Measurements from ENCODE around the gene ZNF213.
"Not testable (repeated sequence)": the region's sequence is repeated elsewhere in the genome, so short reads cannot be mapped to it uniquely, and the experiment has no call there.

The ZNF213 gene

DNA sequence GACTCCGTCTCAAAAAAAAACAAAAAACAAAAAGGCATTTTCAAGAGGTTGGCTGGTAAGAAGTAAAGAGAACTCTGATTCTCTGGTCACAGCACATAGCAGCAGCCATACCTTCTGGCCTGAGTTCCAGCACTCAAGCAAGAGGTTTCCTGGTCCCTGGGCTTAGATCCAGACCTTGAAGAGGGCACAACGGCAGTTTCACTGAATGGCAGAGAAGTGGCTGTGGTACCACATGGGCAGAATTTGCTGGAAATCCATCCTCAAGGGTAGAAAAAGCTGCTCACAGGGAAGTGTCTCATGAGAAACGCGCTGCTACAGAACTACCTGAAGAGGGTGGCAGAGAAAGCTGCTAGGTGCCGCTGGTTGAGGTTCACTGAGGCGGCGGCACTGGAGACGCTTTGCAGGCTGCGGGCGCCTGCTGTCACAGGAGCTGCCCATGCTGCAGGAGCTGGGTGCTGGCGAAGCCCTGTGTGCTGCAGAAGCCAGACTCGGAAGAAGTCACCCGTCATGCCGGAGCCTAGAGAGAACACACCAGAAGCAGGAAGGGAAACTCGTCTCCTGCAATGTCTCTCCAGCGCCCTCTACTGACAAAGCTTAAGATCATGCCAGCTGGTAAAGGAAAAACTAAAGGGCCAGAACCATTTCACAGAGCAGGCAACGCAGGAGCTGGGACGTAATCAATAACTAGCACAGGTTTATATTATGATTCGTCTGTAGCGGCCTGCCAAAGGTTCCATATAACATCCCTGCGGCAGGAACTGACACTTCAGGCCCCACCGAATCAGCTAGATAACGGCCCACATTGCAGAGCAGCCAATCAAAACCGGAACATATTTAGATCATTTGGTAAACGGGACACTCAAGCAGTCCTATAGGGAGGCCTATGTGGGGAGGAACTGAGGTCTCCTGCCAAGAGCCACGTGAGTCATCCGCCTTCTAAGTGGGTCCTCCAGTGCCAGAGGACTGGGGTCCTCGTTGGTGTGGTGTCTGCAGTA is 5.4 kb upstream of the ZNF213 start:
- peak; percentile 57 for DNase-seq (ENCODE audit: low read depth)

GRCh38 chr16:3131755-3132377 is 3.0 kb upstream of the ZNF213 start:
- DNase-seq (ENCODE audit: low read depth): peak; percentile 45

DNA sequence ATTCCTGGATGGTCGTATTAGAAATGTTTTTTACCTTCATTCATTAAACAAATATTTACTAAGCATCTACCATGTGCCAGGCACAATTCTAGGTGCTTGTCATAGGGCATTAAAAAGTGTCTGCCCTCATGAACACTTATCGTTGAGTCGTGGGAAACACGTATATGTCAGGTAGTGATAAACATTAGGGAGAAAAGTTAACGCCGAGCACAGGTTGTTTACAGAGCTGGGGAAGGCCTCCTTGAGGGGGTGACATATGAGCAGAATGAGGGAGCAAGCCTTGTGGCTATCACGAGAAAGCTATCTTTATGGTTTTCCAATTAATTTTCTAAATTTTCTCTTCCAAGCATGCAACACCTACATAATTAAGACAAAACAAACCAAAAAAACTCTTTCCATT is 985 bp upstream of the ZNF213 start:
- DNase-seq (ENCODE audit: low read depth): no peak

- no peak for DNase-seq (ENCODE audit: low read depth)
These were observed 392 bp downstream of the ZNF213 start for GRCh38 chr16:3135126-3135715.

- DNase-seq (ENCODE audit: low read depth): no peak
These were observed 2.4 kb downstream of the ZNF213 start for GRCh38 chr16:3137267-3137666.

DNA sequence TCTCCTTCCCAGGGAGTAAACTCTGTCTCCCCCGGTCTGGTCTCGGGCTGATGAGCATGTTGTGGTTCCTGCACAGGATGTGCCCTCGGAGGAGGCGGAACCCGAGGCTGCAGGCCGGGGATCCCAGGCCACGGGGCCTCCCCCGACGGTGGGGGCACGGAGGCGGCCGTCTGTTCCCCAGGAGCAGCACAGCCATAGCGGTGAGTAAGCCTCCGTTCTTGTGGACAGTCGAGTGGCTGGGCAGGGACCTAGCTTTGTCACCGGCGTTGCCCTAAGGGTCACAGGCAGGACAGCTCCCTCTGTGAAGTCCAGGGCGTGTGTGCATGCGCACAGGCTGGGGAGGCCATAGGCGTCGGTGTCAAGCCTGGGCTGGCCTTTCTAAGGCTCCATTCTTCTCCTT is 3.5 kb downstream of the ZNF213 start:
- no peak for DNase-seq (ENCODE audit: low read depth)

GRCh38 chr16:3138823-3139426 is 4.1 kb downstream of the ZNF213 start:
- DNase-seq (ENCODE audit: low read depth): no peak

GRCh38 chr16:3139561-3139960 is 4.7 kb downstream of the ZNF213 start:
- DNase-seq (ENCODE audit: low read depth): not testable (repeated sequence)

DNA sequence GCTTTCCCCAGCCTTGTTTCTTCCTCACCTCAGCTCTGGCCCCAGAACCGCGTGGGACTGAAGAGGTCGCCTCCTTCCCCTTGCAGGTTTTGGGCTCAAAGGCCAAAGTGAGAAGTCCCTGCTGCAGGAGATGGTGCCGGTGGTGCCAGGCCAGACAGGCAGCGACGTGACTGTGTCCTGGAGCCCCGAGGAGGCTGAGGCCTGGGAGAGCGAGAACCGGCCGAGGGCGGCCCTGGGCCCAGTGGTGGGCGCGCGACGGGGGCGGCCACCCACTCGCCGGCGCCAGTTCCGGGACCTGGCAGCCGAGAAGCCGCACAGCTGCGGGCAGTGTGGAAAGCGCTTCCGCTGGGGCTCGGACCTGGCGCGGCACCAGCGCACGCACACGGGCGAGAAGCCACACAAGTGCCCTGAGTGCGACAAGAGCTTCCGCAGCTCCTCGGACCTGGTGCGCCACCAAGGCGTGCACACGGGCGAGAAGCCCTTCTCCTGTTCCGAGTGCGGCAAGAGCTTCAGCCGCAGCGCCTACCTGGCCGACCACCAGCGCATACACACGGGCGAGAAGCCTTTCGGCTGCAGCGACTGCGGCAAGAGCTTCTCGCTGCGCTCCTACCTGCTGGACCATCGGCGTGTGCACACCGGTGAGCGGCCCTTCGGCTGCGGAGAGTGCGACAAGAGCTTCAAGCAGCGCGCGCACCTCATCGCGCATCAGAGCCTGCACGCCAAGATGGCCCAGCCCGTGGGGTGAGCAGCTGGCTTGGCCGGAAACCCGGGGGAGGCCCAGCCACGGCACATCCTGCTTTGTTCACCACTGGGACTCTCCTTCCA is 6.0 kb downstream of the ZNF213 start:
- DNase-seq (ENCODE audit: low read depth): no peak

DNA sequence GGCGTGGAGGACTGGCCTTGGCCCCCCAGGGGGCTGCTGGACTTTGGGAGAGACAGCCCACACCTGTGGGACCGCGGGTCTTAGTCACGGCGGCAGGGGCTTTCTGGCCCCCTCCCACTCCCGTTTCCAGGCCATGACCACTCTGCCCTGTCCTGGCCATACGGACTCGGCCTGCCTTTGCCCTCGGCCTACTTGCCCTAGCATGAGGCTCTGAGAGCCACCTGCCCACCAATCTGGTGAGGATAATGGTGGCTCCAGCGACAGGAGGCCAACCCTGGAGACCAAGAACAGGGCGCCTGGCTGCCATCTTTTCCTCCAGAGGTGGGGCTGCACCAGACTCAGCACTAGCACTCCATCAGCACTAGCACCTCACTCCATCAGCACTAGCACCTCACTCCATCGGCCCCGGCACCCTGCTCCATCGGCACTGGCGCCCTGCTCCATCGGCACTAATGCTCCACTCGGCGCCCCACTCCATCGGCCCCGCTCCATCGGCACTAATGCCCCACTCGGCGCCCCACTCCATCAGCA is 7.0 kb downstream of the ZNF213 start:
- no peak for DNase-seq (ENCODE audit: low read depth)

- no peak for DNase-seq (ENCODE audit: low read depth)
These were observed 7.5 kb downstream of the ZNF213 start for GRCh38 chr16:3142327-3142726.

DNA sequence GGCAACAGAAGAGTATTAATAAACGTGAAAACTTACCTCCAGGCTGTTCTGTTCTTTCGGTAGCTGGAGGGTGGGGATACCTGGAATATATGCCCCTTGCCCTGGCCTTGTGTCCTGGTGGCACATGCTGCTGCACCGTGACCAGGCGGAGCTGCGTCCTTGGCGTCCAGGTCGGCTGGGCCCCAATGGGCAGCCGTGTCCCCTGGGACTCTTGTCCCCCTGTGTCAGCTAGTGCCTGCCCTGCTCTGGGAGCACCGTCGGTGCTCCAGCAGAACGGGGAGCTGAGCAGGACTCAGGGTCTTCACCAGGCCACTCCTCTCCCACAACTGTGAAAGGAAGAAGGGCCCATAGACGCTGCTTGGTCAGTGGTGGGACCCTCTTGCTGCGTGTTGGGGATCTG is 7.9 kb downstream of the ZNF213 start:
- no peak for DNase-seq (ENCODE audit: low read depth)

DNA sequence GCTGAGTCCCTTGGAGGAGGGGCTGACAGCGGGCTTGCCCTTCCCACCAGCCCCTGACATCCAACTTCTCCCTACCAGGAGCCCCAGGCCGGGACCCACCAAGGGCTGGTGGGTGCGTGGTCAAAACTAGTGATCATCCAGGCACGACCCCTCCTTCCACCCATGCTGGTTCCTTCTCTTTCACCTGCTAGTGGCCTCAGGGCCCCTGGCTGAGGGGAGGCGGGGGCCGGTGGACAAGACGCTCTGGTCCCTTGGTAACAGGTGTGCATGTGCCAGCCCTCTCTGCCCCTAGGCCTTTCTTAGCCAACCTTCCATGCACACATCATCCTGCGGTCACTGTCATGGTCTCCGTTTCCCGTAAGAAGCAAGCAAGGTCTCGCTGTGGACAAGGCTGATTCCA is 8.4 kb downstream of the ZNF213 start:
- DNase-seq (ENCODE audit: low read depth): no peak

- no peak for DNase-seq (ENCODE audit: low read depth)
These were observed 8.9 kb downstream of the ZNF213 start for GRCh38 chr16:3143598-3144320.

GRCh38 chr16:3144321-3144983 is 9.6 kb downstream of the ZNF213 start:
- no peak for DNase-seq (ENCODE audit: low read depth)

- no peak for DNase-seq (ENCODE audit: low read depth)
These were observed 10.3 kb downstream of the ZNF213 start for GRCh38 chr16:3145151-3145550.

DNA sequence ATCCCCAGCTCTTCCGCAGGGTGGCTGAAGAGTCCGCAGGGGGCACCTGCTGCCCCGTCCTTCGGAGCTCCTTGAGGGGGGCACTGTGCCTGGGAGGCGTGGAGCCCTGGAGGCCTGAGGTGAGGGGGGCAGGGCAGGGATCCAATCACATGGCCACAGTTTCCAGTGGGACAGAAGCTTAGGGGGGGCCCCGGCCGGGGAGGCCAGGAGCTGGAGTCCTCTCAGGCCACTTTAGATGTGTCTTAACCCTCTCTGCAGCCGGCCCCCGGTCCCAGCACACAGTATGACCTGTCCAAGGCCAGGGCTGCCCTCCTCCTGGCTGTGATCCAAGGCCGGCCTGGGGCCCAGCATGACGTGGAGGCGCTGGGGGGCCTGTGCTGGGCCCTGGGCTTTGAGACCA is 10.8 kb downstream of the ZNF213 start:
- no peak for DNase-seq (ENCODE audit: low read depth)

GRCh38 chr16:3147046-3147756 is 12.4 kb downstream of the ZNF213 start:
- no peak for DNase-seq (ENCODE audit: low read depth)

DNA sequence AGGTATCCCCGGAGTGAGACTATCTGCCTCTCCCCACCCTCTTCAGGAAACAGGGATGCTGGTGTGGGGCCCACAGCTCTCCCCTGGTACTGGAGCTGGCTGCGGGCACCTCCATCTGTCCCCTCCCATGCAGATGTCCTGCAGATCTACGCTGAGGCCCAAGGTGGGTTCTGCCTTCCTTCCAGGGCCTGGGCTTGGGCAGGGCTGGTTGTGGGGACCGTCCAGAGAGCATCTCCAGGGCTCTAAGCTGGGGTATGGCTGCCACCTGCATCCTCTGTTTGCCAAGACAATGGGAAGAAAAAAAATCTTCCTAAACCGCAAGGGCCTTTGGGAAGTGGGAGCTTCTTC is 12.9 kb downstream of the ZNF213 start:
- no peak for DNase-seq (ENCODE audit: low read depth)
